PC-9 (cell line): ENCODE measurements around the gene TRMT1.

Experiments
- CTCF ChIP-seq: fragments of 200-600 bp; sonication (generic); conservative IDR thresholded peaks from 2 replicates; pipeline ENCODE4 v1.6.1; 2017; ENCODE audit warnings: mixed run types, antibody characterized with exemption, mild to moderate bottlenecking, moderate library complexity
- EZH2 ChIP-seq: fragments of 200-600 bp; sonication (generic); IDR thresholded peaks from 2 replicates; pipeline ENCODE4 v1.8.0; 2017; ENCODE audit warnings: antibody characterized with exemption, low read depth

- no peak for TF ChIP-seq CTCF
- no peak for TF ChIP-seq EZH2
Measured at GRCh38 chr19:13109361-13110098, 7.0 kb downstream of the TRMT1 start.
